HG03442 (cell line): ENCODE measurements around the gene DPM2.

Experiments used
- ATAC-seq: cut with Tn5 transposase; IDR thresholded peaks from one replicate; pipeline ENCODE4 v1.9.1; 2021; ENCODE audit warnings: mild to moderate bottlenecking, moderate library complexity; ENCODE audit not compliant: unreplicated experiment

DPM2 gene

GRCh38 chr9:127938298-127938690 lies 640 bp upstream of the DPM2 start:
- no peak for ATAC-seq

- no peak for ATAC-seq
These were observed 632 bp downstream of the DPM2 start for GRCh38 chr9:127937056-127937387.

- ATAC-seq, result no peak
These were observed 1.3 kb downstream of the DPM2 start for GRCh38 chr9:127936347-127936852.

GRCh38 chr9:127935765-127936221 lies 1.9 kb downstream of the DPM2 start:
- ATAC-seq, result no peak

GRCh38 chr9:127934986-127935385 lies 2.7 kb downstream of the DPM2 start:
- ATAC-seq, result no peak

GRCh38 chr9:127934248-127934647 lies 3.4 kb downstream of the DPM2 start:
- no peak for ATAC-seq

- ATAC-seq, result peak; percentile 26
These were observed 6.4 kb downstream of the DPM2 start for GRCh38 chr9:127931092-127931881.

GRCh38 chr9:127930231-127931091 lies 7.2 kb downstream of the DPM2 start, which contains the start of gene PIP5KL1:
Gene PIP5KL1 (minus strand): TSS chr9:127930777. CDS start chr9:127930752, 25 bp downstream.
- peak; percentile 80 for ATAC-seq

- no peak for ATAC-seq
These were observed 8.1 kb downstream of the DPM2 start for GRCh38 chr9:127929625-127929979.

GRCh38 chr9:127928676-127929624 lies 8.7 kb downstream of the DPM2 start:
- ATAC-seq, result no peak

- ATAC-seq, result no peak
These were observed 9.5 kb downstream of the DPM2 start for GRCh38 chr9:127927988-127928675.

GRCh38 chr9:127927201-127927987 lies 10.3 kb downstream of the DPM2 start:
- ATAC-seq, result no peak

GRCh38 chr9:127926906-127927200 lies 10.8 kb downstream of the DPM2 start:
- ATAC-seq, result no peak

- no peak for ATAC-seq
These were observed 11.4 kb downstream of the DPM2 start for GRCh38 chr9:127925959-127926905.

- ATAC-seq, result no peak
These were observed 12.8 kb downstream of the DPM2 start for GRCh38 chr9:127924736-127925444.

- no peak for ATAC-seq
These were observed 13.9 kb downstream of the DPM2 start for GRCh38 chr9:127923771-127924170.

GRCh38 chr9:127923046-127923445 lies 14.6 kb downstream of the DPM2 start:
- ATAC-seq, result no peak
